ENCODE results near the gene SNX1. TPM values are rescaled to one million over a fixed set of nuclear protein-coding genes. Genes with fewer than 3 reads are reported as not detected.

SNX1 gene
- polyA plus RNA-seq, 1 donor (not counting 4 experiments of a cell fraction or from before 2014, with no cell fraction given) = 90.2 TPM

GRCh38 chr15:64070106-64070505 is 25.7 kb upstream of the SNX1 start:
- DNase-seq (ENCODE audit: low read depth, low spot score) (no peak), FAIRE-seq (no peak)
- no peak overlapping the region for H3K4me3 ChIP-seq (ENCODE audit: control insufficient read depth in 2 of 3, extremely low read depth in 1 of 3, insufficient read depth in 2 of 3, low read depth in 1 of 3, low read length in 3 of 3)
- H3K9ac ChIP-seq (ENCODE audit: control insufficient read depth, extremely low read depth, insufficient read depth, low read length) = no peak overlapping the region
- TF ChIP-seq CTCF (optimal IDR thresholded peaks at IDR 0.05 in 1 of 3, IDR thresholded peaks at IDR 0.05 in 1 of 3, conservative IDR thresholded peaks at IDR 0.05 in 1 of 3; ENCODE audit: extremely low read depth in 1 of 3, insufficient read depth in 2 of 3, low read length in 3 of 3) (no peak), EZH2 (IDR thresholded peaks at IDR 0.05; ENCODE audit: low read length) (no peak)
- H3K27me3 ChIP-seq (ENCODE audit: control insufficient read depth, extremely low read depth, insufficient read depth, low read length) = no peaks in the 10 kb centered on the region
- peaks cover 3 to 13% of the 10 kb centered on the region in 2 experiments for H3K36me3 ChIP-seq (ENCODE audit: control insufficient read depth in 2 of 2, extremely low read depth in 1 of 2, insufficient read depth in 2 of 2, low read length in 2 of 2)
- H3K27ac ChIP-seq (ENCODE audit: control insufficient read depth, insufficient read depth, low read length) = no peak overlapping the region
- no peaks in the 10 kb centered on the region for H4K20me1 ChIP-seq (ENCODE audit: control insufficient read depth, extremely low read depth, insufficient read depth, low read length)
- no peaks in the 10 kb centered on the region for H3K9me3 ChIP-seq (ENCODE audit: control insufficient read depth, low read depth, low read length)
- peaks cover 3% of the 10 kb centered on the region for H3K4me1 ChIP-seq (ENCODE audit: control insufficient read depth, extremely low read depth, insufficient read depth, low read length)
- dilution Hi-C loops (cut with MboI; ENCODE audit: extremely low pct_ligation_motif_present, low sequenced_read_pairs) = no loop called here
- H3K9me1 ChIP-seq (ENCODE audit: control insufficient read depth, extremely low read depth, insufficient read depth, low read length) = no peaks in the 10 kb centered on the region
- no peaks in the 10 kb centered on the region for H3K79me2 ChIP-seq (ENCODE audit: control insufficient read depth, insufficient read depth, low read length)
- H2AFZ ChIP-seq (ENCODE audit: control insufficient read depth, low read length) = no peak overlapping the region
- H3K4me2 ChIP-seq (ENCODE audit: control insufficient read depth, extremely low read depth, insufficient read depth, low read depth, low read length) = no peak overlapping the region

- Histone ChIP-seq H3K9me1 (ENCODE audit: control insufficient read depth, extremely low read depth, insufficient read depth, low read length) (no peaks in the 10 kb centered on the region), H3K4me3 (ENCODE audit: control insufficient read depth in 2 of 3, extremely low read depth in 1 of 3, insufficient read depth in 2 of 3, low read depth in 1 of 3, low read length in 3 of 3) (no peak overlapping the region), H3K9ac (ENCODE audit: control insufficient read depth, extremely low read depth, insufficient read depth, low read length) (no peak overlapping the region), H3K4me2 (ENCODE audit: control insufficient read depth, extremely low read depth, insufficient read depth, low read depth, low read length) (no peak overlapping the region), H3K4me1 (ENCODE audit: control insufficient read depth, extremely low read depth, insufficient read depth, low read length) (peaks cover 3% of the 10 kb centered on the region), H3K9me3 (ENCODE audit: control insufficient read depth, low read depth, low read length) (no peaks in the 10 kb centered on the region), H4K20me1 (ENCODE audit: control insufficient read depth, extremely low read depth, insufficient read depth, low read length) (no peaks in the 10 kb centered on the region), H3K27me3 (ENCODE audit: control insufficient read depth, extremely low read depth, insufficient read depth, low read length) (no peaks in the 10 kb centered on the region), H2AFZ (ENCODE audit: control insufficient read depth, low read length) (no peak overlapping the region), H3K27ac (ENCODE audit: control insufficient read depth, insufficient read depth, low read length) (no peak overlapping the region), H3K36me3 (ENCODE audit: control insufficient read depth in 2 of 2, extremely low read depth in 1 of 2, insufficient read depth in 2 of 2, low read length in 2 of 2) (peaks cover 3 to 14% of the 10 kb centered on the region in 2 experiments), H3K79me2 (ENCODE audit: control insufficient read depth, insufficient read depth, low read length) (no peaks in the 10 kb centered on the region)
- DNase-seq (ENCODE audit: low read depth, low spot score) = no peak
- TF ChIP-seq CTCF (optimal IDR thresholded peaks at IDR 0.05 in 1 of 3, IDR thresholded peaks at IDR 0.05 in 1 of 3, conservative IDR thresholded peaks at IDR 0.05 in 1 of 3; ENCODE audit: extremely low read depth in 1 of 3, insufficient read depth in 2 of 3, low read length in 3 of 3) (no peak), EZH2 (IDR thresholded peaks at IDR 0.05; ENCODE audit: low read length) (no peak)
- no peak for FAIRE-seq
- dilution Hi-C loops (cut with MboI; ENCODE audit: extremely low pct_ligation_motif_present, low sequenced_read_pairs) = no loop called here
These were observed 24.6 kb upstream of the SNX1 start for GRCh38 chr15:64070965-64071851.

All from keratinocyte (primary cell).